ENCODE results near the gene MRC2.
"Not testable (repeated sequence)": the region's sequence is repeated elsewhere in the genome, so short reads cannot be mapped to it uniquely, and the experiment has no call there.

MRC2 gene

DNA sequence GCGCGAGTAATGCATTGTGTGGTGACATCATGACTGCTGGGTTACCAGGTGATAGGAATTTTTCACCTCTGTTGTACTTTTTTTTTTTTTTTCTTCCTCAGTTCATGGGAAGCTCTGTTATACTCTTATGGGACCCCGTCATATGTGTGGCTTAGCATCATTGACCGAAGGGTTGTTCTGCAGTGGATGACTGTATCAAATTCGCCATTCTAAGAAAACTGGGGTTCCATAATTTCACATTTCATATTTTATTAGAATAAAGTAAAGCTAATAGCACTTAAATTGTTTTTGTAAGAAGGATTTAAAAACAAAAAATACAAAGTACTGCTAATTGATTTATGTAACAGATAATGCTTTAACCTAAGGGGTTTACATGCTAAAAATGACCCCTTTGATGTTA, 32.0 kb upstream of the MRC2 start:
- no peak overlapping the region for H3K27ac ChIP-seq (ENCODE audit: low read depth, low read length)
- peaks cover 40% of the 10 kb centered on the region for H3K36me3 ChIP-seq (ENCODE audit: insufficient read depth, low read length)
- no peak overlapping the region for H3K4me3 ChIP-seq (ENCODE audit: low read depth, low read length)
- no peak overlapping the region for H2AFZ ChIP-seq (ENCODE audit: low read length, unreplicated experiment)
- peaks cover 10% of the 10 kb centered on the region for H3K4me1 ChIP-seq (ENCODE audit: control insufficient read depth, insufficient read depth, low read length, unreplicated experiment)
- H3K27me3 ChIP-seq (ENCODE audit: insufficient read depth, low read length): no peaks in the 10 kb centered on the region
- peaks cover 3% of the 10 kb centered on the region for H3K79me2 ChIP-seq (ENCODE audit: control insufficient read depth, insufficient read depth, low read length, unreplicated experiment)

DNA sequence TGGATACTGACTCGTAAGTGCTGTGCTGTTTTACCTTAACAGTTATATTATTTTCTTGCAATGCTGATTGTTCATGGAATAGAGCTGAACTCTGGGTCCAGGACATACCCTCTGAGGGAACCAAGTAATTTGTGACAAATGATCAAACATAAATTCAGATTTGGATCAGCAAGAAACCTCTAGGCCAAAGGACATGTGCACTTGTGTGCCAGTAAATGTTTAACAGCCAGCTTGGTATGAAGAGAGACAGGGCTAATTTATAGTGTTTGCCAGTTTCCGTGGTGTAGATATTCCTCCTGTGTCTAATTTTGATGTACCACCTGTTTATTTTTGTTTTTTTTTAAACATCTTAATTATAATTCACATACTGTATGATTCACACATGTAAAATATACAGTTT, 30.8 kb upstream of the MRC2 start:
- H3K4me3 ChIP-seq (ENCODE audit: low read depth, low read length): no peak overlapping the region
- H3K4me1 ChIP-seq (ENCODE audit: control insufficient read depth, insufficient read depth, low read length, unreplicated experiment): peaks cover 10% of the 10 kb centered on the region
- peaks cover 2% of the 10 kb centered on the region for H3K79me2 ChIP-seq (ENCODE audit: control insufficient read depth, insufficient read depth, low read length, unreplicated experiment)
- no peaks in the 10 kb centered on the region for H3K27me3 ChIP-seq (ENCODE audit: insufficient read depth, low read length)
- no peak overlapping the region for H2AFZ ChIP-seq (ENCODE audit: low read length, unreplicated experiment)
- H3K27ac ChIP-seq (ENCODE audit: low read depth, low read length): no peak overlapping the region
- H3K36me3 ChIP-seq (ENCODE audit: insufficient read depth, low read length): peaks cover 40% of the 10 kb centered on the region

DNA sequence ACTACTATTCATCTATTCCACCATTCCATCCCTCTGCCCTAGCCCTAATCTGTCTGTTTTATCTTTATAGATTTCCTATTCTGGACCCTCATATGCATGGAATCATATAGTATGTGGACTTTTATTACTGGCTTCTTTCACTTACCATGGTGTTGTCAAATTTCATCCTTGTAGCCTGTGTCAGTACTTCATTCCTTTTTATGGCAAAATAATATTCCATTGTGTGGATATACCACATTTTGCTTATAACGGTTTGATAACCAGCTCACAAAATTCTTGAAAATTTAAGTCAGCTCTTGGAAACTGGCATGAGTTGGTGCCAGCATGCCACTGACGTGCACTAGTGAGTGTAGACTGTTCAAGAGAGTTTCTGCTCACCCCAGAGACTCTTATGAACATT, 30.3 kb upstream of the MRC2 start:
- H3K27me3 ChIP-seq (ENCODE audit: insufficient read depth, low read length): no peaks in the 10 kb centered on the region
- no peak overlapping the region for H3K27ac ChIP-seq (ENCODE audit: low read depth, low read length)
- H3K79me2 ChIP-seq (ENCODE audit: control insufficient read depth, insufficient read depth, low read length, unreplicated experiment): peaks cover 2% of the 10 kb centered on the region
- peaks cover 44% of the 10 kb centered on the region for H3K36me3 ChIP-seq (ENCODE audit: insufficient read depth, low read length)
- peaks cover 7% of the 10 kb centered on the region for H3K4me1 ChIP-seq (ENCODE audit: control insufficient read depth, insufficient read depth, low read length, unreplicated experiment)
- no peak overlapping the region for H3K4me3 ChIP-seq (ENCODE audit: low read depth, low read length)
- H2AFZ ChIP-seq (ENCODE audit: low read length, unreplicated experiment): no peak overlapping the region

DNA sequence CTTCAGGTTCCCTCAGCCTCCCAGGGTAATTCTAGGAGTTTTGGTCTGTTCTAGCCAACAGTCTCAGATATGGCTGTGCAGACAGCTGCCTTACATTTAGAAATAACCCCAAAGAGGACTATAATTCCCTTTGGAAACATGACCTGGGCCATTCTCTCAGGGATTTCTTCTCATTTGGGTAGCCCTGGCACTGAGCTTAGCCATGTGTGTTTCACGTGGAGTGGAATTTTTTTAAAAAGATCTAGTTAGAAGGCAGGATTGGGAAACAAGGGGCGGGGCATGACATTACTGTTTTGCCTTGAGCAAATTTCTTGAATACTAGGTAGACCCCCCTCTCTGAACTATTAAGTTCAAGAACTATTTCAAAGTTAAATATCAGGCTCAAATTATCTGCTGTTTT, 29.6 kb upstream of the MRC2 start:
- Histone ChIP-seq H3K27ac (ENCODE audit: low read depth, low read length) (no peak overlapping the region), H3K4me3 (ENCODE audit: low read depth, low read length) (no peak overlapping the region), H3K27me3 (ENCODE audit: insufficient read depth, low read length) (no peaks in the 10 kb centered on the region), H3K4me1 (ENCODE audit: control insufficient read depth, insufficient read depth, low read length, unreplicated experiment) (peaks cover 3% of the 10 kb centered on the region), H2AFZ (ENCODE audit: low read length, unreplicated experiment) (no peak overlapping the region), H3K36me3 (ENCODE audit: insufficient read depth, low read length) (peaks cover 48% of the 10 kb centered on the region), H3K79me2 (ENCODE audit: control insufficient read depth, insufficient read depth, low read length, unreplicated experiment) (peaks cover 2% of the 10 kb centered on the region)

DNA sequence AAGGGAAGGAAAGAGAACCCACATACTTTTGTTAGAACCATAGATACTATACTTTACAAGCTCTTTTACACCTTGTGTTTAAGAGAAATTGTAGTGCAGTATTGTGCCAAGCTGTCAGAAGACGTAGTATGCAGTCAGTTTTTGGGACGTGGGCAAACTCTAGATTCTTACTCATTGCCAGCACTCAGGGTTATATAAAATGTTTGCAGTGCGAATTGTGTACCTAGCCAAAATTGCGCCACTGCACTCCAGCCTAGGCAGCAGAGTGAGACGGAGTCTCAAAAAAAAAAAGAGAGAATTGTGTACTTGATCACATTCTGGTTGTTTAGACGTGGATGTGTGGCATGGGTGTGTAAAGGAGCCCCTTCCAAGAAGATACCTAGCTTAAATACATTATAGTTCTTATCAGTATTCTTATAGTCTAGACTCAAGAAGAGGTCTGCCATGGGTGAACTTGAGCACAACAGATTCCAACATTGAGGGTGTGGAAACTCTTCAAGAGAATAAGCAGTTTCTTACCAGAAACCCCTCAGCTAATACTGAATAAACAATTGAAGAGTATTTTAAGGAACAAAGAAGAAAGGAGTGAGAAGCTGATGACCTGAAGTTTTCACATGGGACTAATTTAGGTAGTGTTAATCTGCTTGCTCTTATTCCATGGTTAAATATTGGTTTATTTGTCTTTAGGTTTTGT, 27.4 kb upstream of the MRC2 start:
- Histone ChIP-seq H2AFZ (ENCODE audit: low read length, unreplicated experiment) (no peak overlapping the region), H3K36me3 (ENCODE audit: insufficient read depth, low read length) (peaks cover 38% of the 10 kb centered on the region), H3K4me3 (ENCODE audit: low read depth, low read length) (no peak overlapping the region), H3K79me2 (ENCODE audit: control insufficient read depth, insufficient read depth, low read length, unreplicated experiment) (peaks cover 2% of the 10 kb centered on the region), H3K27me3 (ENCODE audit: insufficient read depth, low read length) (no peaks in the 10 kb centered on the region), H3K4me1 (ENCODE audit: control insufficient read depth, insufficient read depth, low read length, unreplicated experiment) (peaks cover 3% of the 10 kb centered on the region), H3K27ac (ENCODE audit: low read depth, low read length) (no peak overlapping the region)

- Histone ChIP-seq H3K4me1 (ENCODE audit: control insufficient read depth, insufficient read depth, low read length, unreplicated experiment) (peaks cover 3% of the 10 kb centered on the region), H3K27me3 (ENCODE audit: insufficient read depth, low read length) (no peaks in the 10 kb centered on the region), H3K79me2 (ENCODE audit: control insufficient read depth, insufficient read depth, low read length, unreplicated experiment) (peaks cover 2% of the 10 kb centered on the region), H3K27ac (ENCODE audit: low read depth, low read length) (no peak overlapping the region), H3K4me3 (ENCODE audit: low read depth, low read length) (no peak overlapping the region), H2AFZ (ENCODE audit: low read length, unreplicated experiment) (no peak overlapping the region), H3K36me3 (ENCODE audit: insufficient read depth, low read length) (peaks cover 33% of the 10 kb centered on the region)
These were observed 26.7 kb upstream of the MRC2 start for GRCh38 chr17:62600805-62601204.

DNA sequence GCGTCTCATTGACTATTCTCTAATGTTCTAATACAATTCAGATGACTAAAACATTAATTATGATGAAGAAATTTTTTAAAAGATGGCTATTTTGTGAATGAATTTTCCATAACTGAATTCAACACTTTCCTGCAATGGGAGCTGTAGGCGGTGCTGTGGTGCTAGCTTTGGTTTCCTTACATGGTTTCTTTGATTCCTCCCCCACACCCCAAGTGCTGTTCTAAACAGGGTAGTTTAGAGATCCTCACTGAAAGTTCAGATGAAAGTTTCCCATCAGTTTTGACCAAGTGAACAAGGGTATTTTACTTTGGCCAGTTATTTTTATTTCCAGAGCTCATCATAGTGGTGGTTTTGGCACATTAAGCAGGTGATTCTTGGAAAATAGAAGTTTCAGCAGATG, 26.0 kb upstream of the MRC2 start:
- Histone ChIP-seq H2AFZ (ENCODE audit: low read length, unreplicated experiment) (no peak overlapping the region), H3K4me3 (ENCODE audit: low read depth, low read length) (no peak overlapping the region), H3K27me3 (ENCODE audit: insufficient read depth, low read length) (no peaks in the 10 kb centered on the region), H3K36me3 (ENCODE audit: insufficient read depth, low read length) (peaks cover 29% of the 10 kb centered on the region), H3K79me2 (ENCODE audit: control insufficient read depth, insufficient read depth, low read length, unreplicated experiment) (peaks cover 2% of the 10 kb centered on the region), H3K4me1 (ENCODE audit: control insufficient read depth, insufficient read depth, low read length, unreplicated experiment) (peaks cover 3% of the 10 kb centered on the region), H3K27ac (ENCODE audit: low read depth, low read length) (no peak overlapping the region)

DNA sequence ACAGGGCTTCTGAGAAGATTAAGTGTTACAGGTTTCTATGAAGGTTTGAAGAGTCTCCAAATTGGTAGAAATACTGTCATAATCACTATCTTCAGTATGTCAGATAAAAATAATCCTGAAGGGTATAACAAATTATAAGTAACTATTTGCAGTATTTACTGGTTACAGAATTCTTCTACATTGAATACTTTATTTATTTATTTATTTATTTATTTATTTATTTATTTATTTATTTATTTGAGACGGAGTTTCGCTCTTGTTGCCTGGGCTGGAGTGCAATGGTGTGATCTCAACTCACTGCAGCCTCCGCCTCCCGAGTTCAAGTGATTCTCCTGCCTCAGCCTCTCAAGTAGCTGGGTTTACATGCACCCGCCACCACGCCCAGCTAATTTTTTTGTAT, 23.7 kb upstream of the MRC2 start:
- peaks cover 30% of the 10 kb centered on the region for H3K36me3 ChIP-seq (ENCODE audit: insufficient read depth, low read length)

GRCh38 chr17:62605588-62605987, 21.9 kb upstream of the MRC2 start:
- H3K79me2 ChIP-seq (ENCODE audit: control insufficient read depth, insufficient read depth, low read length, unreplicated experiment): no peaks in the 10 kb centered on the region
- no peak overlapping the region for H3K4me3 ChIP-seq (ENCODE audit: low read depth, low read length)
- H3K27ac ChIP-seq (ENCODE audit: low read depth, low read length): no peak overlapping the region
- H2AFZ ChIP-seq (ENCODE audit: low read length, unreplicated experiment): no peak overlapping the region
- H3K4me1 ChIP-seq (ENCODE audit: control insufficient read depth, insufficient read depth, low read length, unreplicated experiment): no peaks in the 10 kb centered on the region
- peaks cover 31% of the 10 kb centered on the region for H3K36me3 ChIP-seq (ENCODE audit: insufficient read depth, low read length)
- no peaks in the 10 kb centered on the region for H3K27me3 ChIP-seq (ENCODE audit: insufficient read depth, low read length)

More for the DNA sequence above, 23.7 kb upstream of the MRC2 start:
- not testable (repeated sequence) for H2AFZ ChIP-seq (ENCODE audit: low read length, unreplicated experiment); H3K4me3 ChIP-seq (ENCODE audit: low read depth, low read length); H3K4me1 ChIP-seq (ENCODE audit: control insufficient read depth, insufficient read depth, low read length, unreplicated experiment); H3K79me2 ChIP-seq (ENCODE audit: control insufficient read depth, insufficient read depth, low read length, unreplicated experiment); H3K27ac ChIP-seq (ENCODE audit: low read depth, low read length); H3K27me3 ChIP-seq (ENCODE audit: insufficient read depth, low read length)

GRCh38 chr17:62611292-62611691, 16.2 kb upstream of the MRC2 start:
- H2AFZ ChIP-seq (ENCODE audit: low read length, unreplicated experiment): no peak overlapping the region
- H3K36me3 ChIP-seq (ENCODE audit: insufficient read depth, low read length): peaks cover 29% of the 10 kb centered on the region
- H3K4me3 ChIP-seq (ENCODE audit: low read depth, low read length): no peak overlapping the region
- no peaks in the 10 kb centered on the region for H3K4me1 ChIP-seq (ENCODE audit: control insufficient read depth, insufficient read depth, low read length, unreplicated experiment)
- H3K79me2 ChIP-seq (ENCODE audit: control insufficient read depth, insufficient read depth, low read length, unreplicated experiment): no peaks in the 10 kb centered on the region
- H3K27me3 ChIP-seq (ENCODE audit: insufficient read depth, low read length): no peaks in the 10 kb centered on the region
- no peak overlapping the region for H3K27ac ChIP-seq (ENCODE audit: low read depth, low read length)

GRCh38 chr17:62611728-62612127, 15.7 kb upstream of the MRC2 start:
- peaks cover 26% of the 10 kb centered on the region for H3K36me3 ChIP-seq (ENCODE audit: insufficient read depth, low read length)
- H3K4me1 ChIP-seq (ENCODE audit: control insufficient read depth, insufficient read depth, low read length, unreplicated experiment): no peaks in the 10 kb centered on the region
- no peaks in the 10 kb centered on the region for H3K79me2 ChIP-seq (ENCODE audit: control insufficient read depth, insufficient read depth, low read length, unreplicated experiment)
- no peak overlapping the region for H3K4me3 ChIP-seq (ENCODE audit: low read depth, low read length)
- H2AFZ ChIP-seq (ENCODE audit: low read length, unreplicated experiment): no peak overlapping the region
- no peaks in the 10 kb centered on the region for H3K27me3 ChIP-seq (ENCODE audit: insufficient read depth, low read length)
- no peak overlapping the region for H3K27ac ChIP-seq (ENCODE audit: low read depth, low read length)

Measured in ACC112 (cell line).